ENCODE results near the gene AGMO.

AGMO gene

DNA sequence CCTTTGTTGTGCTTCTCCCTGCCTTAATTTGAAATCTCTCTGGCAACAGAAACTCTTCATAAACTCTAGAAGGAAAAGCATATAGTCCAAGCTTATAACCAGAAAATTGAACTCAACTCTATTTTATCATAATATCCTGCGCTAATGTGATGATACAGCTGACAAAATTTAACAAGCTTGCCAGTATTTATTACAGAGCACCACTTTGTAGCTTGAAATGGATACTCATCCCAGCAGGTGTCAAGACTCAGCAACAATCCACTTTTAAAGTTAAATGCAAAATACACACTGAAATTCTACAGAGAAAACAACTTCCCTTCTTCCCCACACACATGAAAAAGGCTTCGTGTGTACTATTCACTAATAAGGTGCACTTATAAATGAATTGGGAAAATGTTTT is 228.9 kb downstream of the AGMO start:
- no CpG with 5 or more reads among the region's 2 CpGs for WGBS (ENCODE audit: insufficient coverage, insufficient read length)
- no peaks in the 10 kb centered on the region for H3K36me3 ChIP-seq (ENCODE audit: control insufficient read depth, insufficient read depth, low read length)
- H3K4me1 ChIP-seq (ENCODE audit: control insufficient read depth, insufficient read depth, low read length), result no peaks in the 10 kb centered on the region; the same call in 1 of the 2 replicates
- no peaks in the 10 kb centered on the region for H3K9me3 ChIP-seq (ENCODE audit: control insufficient read depth, insufficient read depth, low read length)
- H3K27me3 ChIP-seq (ENCODE audit: control insufficient read depth, insufficient read depth, low read length), result no peaks in the 10 kb centered on the region
- H3K4me3 ChIP-seq (ENCODE audit: low read length), result no peak overlapping the region
- DNase-seq (ENCODE audit: low read depth, low spot score), result no peak
- no peak overlapping the region for H3K27ac ChIP-seq (ENCODE audit: low read length)

DNA sequence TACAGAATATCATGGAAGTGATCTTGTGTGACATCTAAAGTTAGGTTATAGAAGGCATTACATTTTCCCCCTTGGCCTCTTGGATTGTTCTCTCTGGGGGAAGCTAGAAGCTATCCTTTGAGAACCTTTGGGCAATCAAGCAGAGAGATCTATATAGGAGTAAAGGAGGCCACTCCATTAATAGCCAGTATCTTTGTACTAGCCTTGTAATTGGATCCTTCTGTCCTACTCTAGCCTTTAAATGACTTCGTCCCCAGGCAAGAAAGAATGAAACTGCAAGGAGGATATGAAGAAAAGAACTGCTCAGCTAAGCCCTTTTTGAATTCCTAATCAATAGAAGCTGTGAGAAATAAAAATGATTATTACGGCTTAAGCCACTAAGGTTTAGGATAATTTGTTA is 230.9 kb downstream of the AGMO start:
- Histone ChIP-seq H3K9me3 (ENCODE audit: control insufficient read depth, insufficient read depth, low read length) (no peaks in the 10 kb centered on the region), H3K4me1 (ENCODE audit: control insufficient read depth, insufficient read depth, low read length) (no peaks in the 10 kb centered on the region; the same call in 1 of the 2 replicates), H3K36me3 (ENCODE audit: control insufficient read depth, insufficient read depth, low read length) (no peaks in the 10 kb centered on the region), H3K4me3 (ENCODE audit: low read length) (no peak overlapping the region), H3K27ac (ENCODE audit: low read length) (no peak overlapping the region), H3K27me3 (ENCODE audit: control insufficient read depth, insufficient read depth, low read length) (no peaks in the 10 kb centered on the region)
- WGBS (ENCODE audit: insufficient coverage, insufficient read length), result no CpG with 5 or more reads among the region's 2 CpGs
- DNase-seq (ENCODE audit: low read depth, low spot score), result no peak

DNA sequence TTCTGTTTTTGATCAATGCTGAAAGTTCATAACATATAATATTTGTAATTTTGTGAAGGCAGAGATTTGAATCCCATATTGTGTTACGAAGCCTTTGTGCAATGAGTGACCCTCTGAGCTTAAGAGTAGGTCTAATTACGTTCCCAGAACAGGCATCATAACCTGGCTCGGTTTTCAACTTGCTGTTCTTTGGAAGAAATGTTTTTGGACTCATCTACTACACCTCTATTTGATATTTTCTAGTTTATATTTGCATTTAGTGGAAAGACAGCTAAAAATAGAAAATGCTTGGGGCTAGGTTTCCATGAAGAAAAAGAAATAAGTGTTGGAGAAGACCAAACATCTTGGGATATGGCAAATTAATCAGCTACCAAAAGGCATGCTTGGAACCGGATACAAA is 234.8 kb downstream of the AGMO start:
- H3K9me3 ChIP-seq (ENCODE audit: control insufficient read depth, insufficient read depth, low read length), result peaks cover 1% of the 10 kb centered on the region; the same call in 1 of the 2 replicates
- H3K4me1 ChIP-seq (ENCODE audit: control insufficient read depth, insufficient read depth, low read length), result no peaks in the 10 kb centered on the region; the same call in 1 of the 2 replicates
- H3K27ac ChIP-seq (ENCODE audit: low read length), result no peak overlapping the region
- WGBS (ENCODE audit: insufficient coverage, insufficient read length), result no CpG with 5 or more reads among the region's 4 CpGs
- no peak for DNase-seq (ENCODE audit: low read depth, low spot score)
- H3K27me3 ChIP-seq (ENCODE audit: control insufficient read depth, insufficient read depth, low read length), result no peaks in the 10 kb centered on the region
- H3K36me3 ChIP-seq (ENCODE audit: control insufficient read depth, insufficient read depth, low read length), result peaks cover 2% of the 10 kb centered on the region; the same call in 1 of the 2 replicates
- no peak overlapping the region for H3K4me3 ChIP-seq (ENCODE audit: low read length)

DNA sequence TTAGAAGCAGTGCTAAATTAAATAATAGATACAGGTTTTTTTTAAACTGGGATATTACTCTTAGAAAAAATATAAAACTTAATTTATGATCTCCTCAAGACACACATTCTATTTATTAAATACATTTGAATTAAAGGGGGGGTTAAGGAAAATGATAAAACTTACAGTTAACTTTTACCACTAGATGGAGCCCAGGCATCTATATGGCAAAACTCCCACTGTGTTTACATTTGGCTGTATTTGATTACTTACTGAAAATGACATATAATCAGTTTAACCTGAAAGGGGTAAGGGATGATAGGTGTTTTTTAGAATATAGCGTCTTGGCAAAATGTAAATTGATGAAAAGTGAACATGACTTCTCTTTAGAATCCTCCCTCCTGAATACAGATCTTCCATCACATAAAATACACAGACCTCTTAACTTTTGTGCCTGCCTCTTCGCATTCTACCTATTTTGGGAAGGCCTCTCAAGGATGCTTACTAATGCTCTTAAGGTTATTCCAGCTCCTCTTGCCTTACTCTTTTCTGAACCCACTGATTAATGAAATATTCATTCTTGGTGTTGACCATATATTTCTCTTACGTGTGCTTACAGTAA is 235.7 kb downstream of the AGMO start:
- DNase-seq (ENCODE audit: low read depth, low spot score), result no peak
- H3K9me3 ChIP-seq (ENCODE audit: control insufficient read depth, insufficient read depth, low read length), result peaks cover 1% of the 10 kb centered on the region; the same call in 1 of the 2 replicates
- no peaks in the 10 kb centered on the region; the same call in 1 of the 2 replicates for H3K4me1 ChIP-seq (ENCODE audit: control insufficient read depth, insufficient read depth, low read length)
- peaks cover 2% of the 10 kb centered on the region; the same call in 1 of the 2 replicates for H3K36me3 ChIP-seq (ENCODE audit: control insufficient read depth, insufficient read depth, low read length)
- no peaks in the 10 kb centered on the region for H3K27me3 ChIP-seq (ENCODE audit: control insufficient read depth, insufficient read depth, low read length)
- WGBS (ENCODE audit: insufficient coverage, insufficient read length), result no CpG with 5 or more reads among the region's 3 CpGs
- no peak overlapping the region for H3K27ac ChIP-seq (ENCODE audit: low read length)
- H3K4me3 ChIP-seq (ENCODE audit: low read length), result no peak overlapping the region

DNA sequence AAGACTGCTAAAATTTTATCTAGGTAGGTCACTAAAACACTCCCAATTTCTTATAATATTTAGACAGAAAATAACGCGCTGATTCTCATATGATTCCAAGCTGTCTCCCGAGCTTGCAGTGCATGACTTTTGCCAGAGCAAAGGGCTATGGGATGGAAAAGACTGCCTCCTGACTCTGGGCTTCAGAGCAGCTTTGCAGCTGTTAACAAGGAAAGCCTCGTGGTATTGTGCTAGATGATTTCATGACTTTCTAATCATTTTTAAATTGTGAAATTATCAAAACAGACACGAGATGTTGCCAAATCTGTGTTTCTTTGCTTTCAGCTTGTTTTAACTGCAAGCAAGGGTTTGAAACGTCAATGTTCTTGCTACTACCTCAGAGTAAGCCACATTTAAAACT is 238.3 kb downstream of the AGMO start:
- Histone ChIP-seq H3K27ac (ENCODE audit: low read length) (no peak overlapping the region), H3K36me3 (ENCODE audit: control insufficient read depth, insufficient read depth, low read length) (peaks cover 2% of the 10 kb centered on the region; the same call in 1 of the 2 replicates), H3K9me3 (ENCODE audit: control insufficient read depth, insufficient read depth, low read length) (peaks cover 1% of the 10 kb centered on the region; the same call in 1 of the 2 replicates), H3K4me3 (ENCODE audit: low read length) (no peak overlapping the region), H3K27me3 (ENCODE audit: control insufficient read depth, insufficient read depth, low read length) (no peaks in the 10 kb centered on the region), H3K4me1 (ENCODE audit: control insufficient read depth, insufficient read depth, low read length) (no peaks in the 10 kb centered on the region)
- WGBS (ENCODE audit: insufficient coverage, insufficient read length), result no CpG with 5 or more reads among the region's 6 CpGs
- no peak for DNase-seq (ENCODE audit: low read depth, low spot score)

DNA sequence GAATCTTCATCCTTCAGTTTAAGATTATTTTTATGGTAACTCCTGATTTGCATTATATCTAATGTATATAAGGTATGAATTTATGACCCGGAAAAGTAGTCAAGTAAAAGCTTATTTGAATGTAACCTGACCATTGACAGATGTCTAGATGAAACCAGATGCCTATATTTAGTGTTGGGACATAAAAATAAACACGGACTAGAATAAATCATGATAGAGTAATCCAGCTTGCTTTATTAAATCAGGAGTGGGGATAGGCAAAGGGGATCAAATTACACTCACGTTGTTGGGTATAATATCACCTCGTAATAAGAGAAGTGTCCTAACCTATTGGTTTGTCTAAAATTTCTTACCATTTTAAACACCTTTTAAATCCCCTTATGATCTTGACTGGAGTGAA is 244.6 kb downstream of the AGMO start:
- Histone ChIP-seq H3K4me3 (ENCODE audit: low read length) (no peak overlapping the region), H3K36me3 (ENCODE audit: control insufficient read depth, insufficient read depth, low read length) (no peaks in the 10 kb centered on the region), H3K4me1 (ENCODE audit: control insufficient read depth, insufficient read depth, low read length) (no peaks in the 10 kb centered on the region), H3K27me3 (ENCODE audit: control insufficient read depth, insufficient read depth, low read length) (no peaks in the 10 kb centered on the region), H3K27ac (ENCODE audit: low read length) (no peak overlapping the region), H3K9me3 (ENCODE audit: control insufficient read depth, insufficient read depth, low read length) (no peaks in the 10 kb centered on the region)
- no CpG with 5 or more reads among the region's 4 CpGs for WGBS (ENCODE audit: insufficient coverage, insufficient read length)
- no peak for DNase-seq (ENCODE audit: low read depth, low spot score)

DNA sequence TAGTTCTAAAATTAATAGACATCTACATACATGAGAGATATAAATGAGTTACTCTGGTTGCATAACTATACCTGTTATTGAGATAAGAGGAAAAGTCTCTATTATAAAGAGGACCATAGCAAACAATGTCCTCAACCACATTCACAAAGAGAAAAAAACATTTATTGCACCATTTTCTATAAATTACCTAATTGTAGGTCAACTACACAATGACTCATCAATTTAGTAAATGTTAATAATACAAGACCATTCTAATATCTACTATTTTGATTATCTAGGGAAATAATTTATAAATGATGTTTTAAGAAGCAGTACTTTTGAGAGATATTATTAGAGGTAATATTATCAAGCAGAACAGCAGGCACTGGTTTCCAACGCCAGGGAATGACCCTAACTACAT is 246.1 kb downstream of the AGMO start:
- DNase-seq (ENCODE audit: low read depth, low spot score), result no peak
- no peaks in the 10 kb centered on the region for H3K27me3 ChIP-seq (ENCODE audit: control insufficient read depth, insufficient read depth, low read length)
- H3K4me3 ChIP-seq (ENCODE audit: low read length), result no peak overlapping the region
- H3K9me3 ChIP-seq (ENCODE audit: control insufficient read depth, insufficient read depth, low read length), result no peaks in the 10 kb centered on the region
- no peak overlapping the region for H3K27ac ChIP-seq (ENCODE audit: low read length)
- H3K4me1 ChIP-seq (ENCODE audit: control insufficient read depth, insufficient read depth, low read length), result no peaks in the 10 kb centered on the region
- WGBS (ENCODE audit: insufficient coverage, insufficient read length), result no CpG with 5 or more reads among the region's 1 CpG
- H3K36me3 ChIP-seq (ENCODE audit: control insufficient read depth, insufficient read depth, low read length), result no peaks in the 10 kb centered on the region

DNA sequence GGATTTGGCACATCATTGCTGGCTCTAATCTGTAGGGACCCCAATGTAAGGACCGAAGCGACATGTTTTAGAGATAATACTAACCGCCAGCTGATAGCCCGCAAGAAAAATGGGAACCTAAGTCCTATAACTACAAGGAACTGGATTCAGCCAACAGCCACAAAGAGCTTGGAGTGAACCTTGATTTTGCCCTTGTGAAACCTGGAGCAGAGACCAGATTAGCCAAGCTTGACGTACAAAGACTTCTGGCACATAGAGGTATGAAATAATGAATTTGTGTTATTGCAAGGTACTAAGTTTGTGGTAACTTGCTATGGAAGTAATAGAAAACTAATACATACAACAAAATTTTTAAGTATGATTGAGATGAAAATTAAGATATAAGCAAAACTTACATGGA is 246.9 kb downstream of the AGMO start:
- no peaks in the 10 kb centered on the region for H3K9me3 ChIP-seq (ENCODE audit: control insufficient read depth, insufficient read depth, low read length)
- H3K27ac ChIP-seq (ENCODE audit: low read length), result no peak overlapping the region
- no peak for DNase-seq (ENCODE audit: low read depth, low spot score)
- H3K27me3 ChIP-seq (ENCODE audit: control insufficient read depth, insufficient read depth, low read length), result no peaks in the 10 kb centered on the region
- H3K36me3 ChIP-seq (ENCODE audit: control insufficient read depth, insufficient read depth, low read length), result no peaks in the 10 kb centered on the region
- H3K4me3 ChIP-seq (ENCODE audit: low read length), result no peak overlapping the region
- no CpG with 5 or more reads among the region's 5 CpGs for WGBS (ENCODE audit: insufficient coverage, insufficient read length)
- H3K4me1 ChIP-seq (ENCODE audit: control insufficient read depth, insufficient read depth, low read length), result no peaks in the 10 kb centered on the region

DNA sequence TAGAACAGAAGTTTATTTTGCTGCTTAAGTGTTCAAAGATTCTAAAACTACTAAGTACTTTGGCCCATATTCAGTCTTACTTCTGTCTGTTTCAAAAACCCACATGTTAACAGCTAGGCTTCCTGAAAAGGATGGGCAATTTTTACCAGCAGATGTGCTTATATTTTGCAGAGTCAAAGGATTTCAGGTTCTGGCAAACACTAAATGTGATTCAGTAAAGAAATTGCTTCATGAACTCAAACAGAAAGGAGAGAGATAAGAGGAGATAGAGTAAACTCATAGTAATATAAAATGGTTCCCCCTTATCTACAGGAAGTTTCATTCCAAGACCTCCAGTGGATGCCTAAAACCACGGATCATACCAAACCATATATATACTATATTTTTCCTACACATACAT is 248.5 kb downstream of the AGMO start:
- no CpG with 5 or more reads among the region's 1 CpG for whole genome bisulfite sequencing (ENCODE audit: insufficient coverage, insufficient read length)
- Histone ChIP-seq H3K4me1 (ENCODE audit: control insufficient read depth, insufficient read depth, low read length) (no peaks in the 10 kb centered on the region), H3K27ac (ENCODE audit: low read length) (no peak overlapping the region), H3K36me3 (ENCODE audit: control insufficient read depth, insufficient read depth, low read length) (no peaks in the 10 kb centered on the region), H3K27me3 (ENCODE audit: control insufficient read depth, insufficient read depth, low read length) (no peaks in the 10 kb centered on the region), H3K4me3 (ENCODE audit: low read length) (no peak overlapping the region), H3K9me3 (ENCODE audit: control insufficient read depth, insufficient read depth, low read length) (no peaks in the 10 kb centered on the region)
- DNase-seq (ENCODE audit: low read depth, low spot score), result no peak

DNA sequence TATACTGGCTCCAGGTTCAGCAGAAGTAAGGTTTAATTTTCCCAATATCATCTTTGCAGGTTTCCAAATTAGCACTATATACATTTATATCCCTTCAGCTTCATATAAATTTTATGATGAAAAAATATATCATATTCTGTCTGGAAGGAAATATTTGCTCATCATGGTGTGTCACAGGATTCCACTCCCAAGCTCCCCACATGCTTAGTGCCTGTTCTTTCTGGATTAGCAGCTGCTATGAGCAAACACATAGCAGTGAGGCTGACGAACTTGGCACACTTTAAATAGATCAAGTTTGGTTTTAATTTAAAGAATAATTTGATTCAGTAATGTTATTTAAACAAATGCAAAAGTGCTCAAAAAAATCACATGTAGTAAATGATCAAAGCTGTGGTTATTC is 251.9 kb downstream of the AGMO start:
- Histone ChIP-seq H3K4me3 (ENCODE audit: low read length) (no peak overlapping the region), H3K27me3 (ENCODE audit: control insufficient read depth, insufficient read depth, low read length) (no peaks in the 10 kb centered on the region), H3K4me1 (ENCODE audit: control insufficient read depth, insufficient read depth, low read length) (no peaks in the 10 kb centered on the region), H3K9me3 (ENCODE audit: control insufficient read depth, insufficient read depth, low read length) (no peaks in the 10 kb centered on the region), H3K36me3 (ENCODE audit: control insufficient read depth, insufficient read depth, low read length) (no peaks in the 10 kb centered on the region), H3K27ac (ENCODE audit: low read length) (no peak overlapping the region)
- DNase-seq (ENCODE audit: low read depth, low spot score), result no peak
- no CpG with 5 or more reads among the region's 1 CpG for WGBS (ENCODE audit: insufficient coverage, insufficient read length)

DNA sequence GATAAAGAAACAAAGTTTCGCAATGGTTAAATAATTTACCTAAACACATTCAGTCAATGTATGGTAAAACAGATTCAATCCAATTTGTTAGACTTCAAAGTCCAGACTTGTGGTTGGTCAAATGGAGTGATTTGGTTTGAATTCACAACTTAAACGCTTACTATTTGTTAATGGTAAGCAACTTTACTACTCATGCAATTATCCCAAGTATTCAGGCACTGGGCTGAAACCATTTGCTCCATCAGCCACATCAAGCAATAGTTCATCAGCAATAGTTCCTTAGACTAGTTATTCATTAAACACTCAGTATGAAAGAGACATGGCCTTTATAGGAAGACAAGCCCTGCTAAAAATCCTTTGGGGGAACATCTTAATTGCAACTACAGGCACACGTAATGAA is 253.0 kb downstream of the AGMO start:
- H3K4me1 ChIP-seq (ENCODE audit: control insufficient read depth, insufficient read depth, low read length), result no peaks in the 10 kb centered on the region
- no peak for DNase-seq (ENCODE audit: low read depth, low spot score)
- no peaks in the 10 kb centered on the region for H3K36me3 ChIP-seq (ENCODE audit: control insufficient read depth, insufficient read depth, low read length)
- H3K9me3 ChIP-seq (ENCODE audit: control insufficient read depth, insufficient read depth, low read length), result no peaks in the 10 kb centered on the region
- WGBS (ENCODE audit: insufficient coverage, insufficient read length), result no CpG with 5 or more reads among the region's 3 CpGs
- H3K4me3 ChIP-seq (ENCODE audit: low read length), result no peak overlapping the region
- no peaks in the 10 kb centered on the region for H3K27me3 ChIP-seq (ENCODE audit: control insufficient read depth, insufficient read depth, low read length)
- no peak overlapping the region for H3K27ac ChIP-seq (ENCODE audit: low read length)
